SH-SY5Y (cell line): ENCODE results near the gene TMEM169.

ENCODE experiments used
- GATA2 ChIP-seq: IDR thresholded peaks from 2 replicates; pipeline ENCODE4 v1.6.1; 2011; ENCODE audit warnings: mild to moderate bottlenecking, low read depth, low read length
- GATA3 ChIP-seq: IDR thresholded peaks from 2 replicates; pipeline ENCODE4 v1.6.1; 2011; ENCODE audit warnings: low read depth, mild to moderate bottlenecking, low read length, moderate library complexity

DNA sequence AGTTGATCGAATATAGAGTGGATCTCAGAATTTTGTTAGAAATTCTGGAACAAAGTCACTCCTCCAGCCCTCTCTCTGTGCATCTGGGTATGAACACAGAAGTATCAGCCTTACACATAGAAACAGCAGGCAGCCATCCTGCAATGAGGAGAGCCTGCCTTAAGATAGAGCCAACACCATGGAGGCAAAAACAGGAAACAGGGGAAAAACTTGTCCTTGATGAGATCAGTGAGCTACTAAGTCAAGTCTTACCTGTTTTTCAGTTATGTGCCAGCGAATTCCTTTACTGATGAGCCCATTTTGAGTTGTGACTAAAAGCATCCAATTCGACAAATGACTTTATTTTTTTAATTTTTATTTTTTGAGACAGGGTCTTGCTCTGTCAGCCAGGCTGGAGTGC is 41.8 kb upstream of the TMEM169 start:
- TF ChIP-seq GATA2 (no peak), GATA3 (no peak)
